ENCODE results near the gene GOLGA8T. TPM values are rescaled to one million over a fixed set of nuclear protein-coding genes. Genes with fewer than 3 reads are reported as not detected.
A peak's percentile ranks its signal among the peaks of the same experiment; 100 is the strongest.
"Not testable (repeated sequence)": the region's sequence is repeated elsewhere in the genome, so short reads cannot be mapped to it uniquely, and the experiment has no call there.

Gene GOLGA8T, protein sequence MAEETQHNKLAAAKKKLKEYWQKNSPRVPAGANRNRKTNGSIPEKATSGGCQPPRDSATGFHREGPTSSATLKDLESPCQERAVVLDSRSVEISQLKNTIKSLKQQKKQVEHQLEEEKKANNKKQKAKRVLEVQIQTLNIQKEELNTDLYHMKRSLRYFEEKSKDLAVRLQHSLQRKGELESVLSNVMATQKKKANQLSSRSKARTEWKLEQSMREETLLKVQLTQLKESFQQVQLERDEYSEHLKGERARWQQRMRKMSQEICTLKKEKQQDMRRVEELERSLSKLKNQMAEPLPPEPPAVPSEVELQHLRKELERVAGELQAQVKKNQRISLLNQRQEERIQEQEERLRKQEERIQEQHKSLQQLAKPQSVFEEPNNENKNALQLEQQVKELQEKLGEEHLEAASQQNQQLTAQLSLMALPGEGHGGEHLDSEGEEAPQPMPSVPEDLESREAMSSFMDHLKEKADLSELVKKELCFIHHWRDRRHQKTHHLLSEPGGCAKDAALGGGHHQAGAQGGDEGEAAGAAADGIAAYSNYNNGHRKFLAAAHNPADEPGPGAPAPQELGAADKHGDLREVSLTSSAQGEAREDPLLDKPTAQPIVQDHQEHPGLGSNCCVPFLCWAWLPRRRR
- polyA plus RNA-seq (2012; rRNA removed): 0.06 TPM in 1 of 2 replicates, not detected in the other
- polyA plus RNA-seq (2012; cell fraction: cytosol; rRNA removed): 0.03 and 0.05 TPM in 2 replicates
- polyA plus RNA-seq (2012; cell fraction: nucleus; rRNA removed): 0.12 TPM in 2 replicates

DNA sequence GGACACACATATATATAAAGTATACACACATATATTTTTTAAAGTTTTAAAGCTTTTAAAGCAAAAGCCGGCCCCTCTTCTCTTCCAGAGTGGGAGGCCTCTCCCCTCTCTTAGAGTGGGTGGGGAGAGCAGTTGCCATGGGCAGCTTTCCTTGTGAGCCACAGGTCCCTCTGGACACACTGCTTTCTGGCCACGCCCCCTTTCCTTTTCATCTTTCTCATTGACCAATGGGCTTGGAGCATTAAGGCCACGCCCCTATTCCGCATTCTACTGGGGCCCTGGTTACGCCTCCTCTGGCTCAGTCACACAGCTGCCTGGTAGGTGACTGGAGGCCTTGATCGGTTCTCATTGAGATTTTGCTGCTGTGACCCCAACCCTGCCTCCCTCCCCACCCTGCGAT lies at the start of gene GOLGA8T:
Gene GOLGA8T (plus strand): TSS at position 301 of the 400 bp plus-strand sequence. CDS start 98 bp downstream, at position 399.
- H3K9ac ChIP-seq; H3K36me3 ChIP-seq (replicated peaks in 1 of 2; ENCODE audit: control insufficient read depth in 1 of 2, insufficient read depth in 2 of 2, low read length in 1 of 2); H4K20me1 ChIP-seq (ENCODE audit: insufficient read depth); H3K27ac ChIP-seq (ENCODE audit: low read depth in 2 of 2, low read length in 1 of 2); CTCF ChIA-PET; H2AFZ ChIP-seq (ENCODE audit: low read depth); H3K4me2 ChIP-seq; POLR2A ChIA-PET; H3K4me1 ChIP-seq (ENCODE audit: control insufficient read depth in 1 of 2, insufficient read depth in 2 of 2, low read depth in 1 of 2, low read length in 1 of 2); H3F3A ChIP-seq (replicated peaks; ENCODE audit: insufficient read depth); H3K27me3 ChIP-seq (ENCODE audit: insufficient read depth); H3K9me2 ChIP-seq; DNase-seq; H3K9me3 ChIP-seq; H3K4me3 ChIP-seq (ENCODE audit: low read depth in 2 of 2, low read length in 1 of 2); H3K79me2 ChIP-seq (ENCODE audit: insufficient read depth): not testable (repeated sequence)
- no CpG with 5 or more reads among the region's 7 CpGs for WGBS (ENCODE audit: low lambda C conversion rate)

DNA sequence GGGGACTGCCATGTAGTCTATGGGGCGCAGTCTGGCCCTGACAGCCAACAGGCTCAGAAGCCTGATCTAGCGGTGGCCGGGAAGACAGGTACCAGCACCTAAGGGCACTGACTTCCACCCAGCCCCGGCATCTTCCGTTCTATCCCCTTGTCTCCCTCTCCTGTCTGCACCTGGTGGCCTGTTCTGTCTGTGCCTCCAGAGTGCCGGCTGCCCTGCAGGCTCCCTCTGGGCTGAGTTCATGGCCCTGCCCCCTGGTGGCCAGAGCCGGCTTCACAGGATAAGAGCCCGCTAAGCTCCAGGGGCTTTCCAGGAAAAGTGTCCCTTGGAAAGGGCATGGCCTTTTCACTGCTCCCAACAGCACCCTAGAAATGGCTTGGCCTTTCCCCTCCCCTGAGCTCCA lies 37.0 kb upstream of the GOLGA8T start:
- H3K9ac ChIP-seq; H3F3A ChIP-seq (replicated peaks; ENCODE audit: insufficient read depth); H3K9me3 ChIP-seq; POLR2A ChIA-PET; H3K27me3 ChIP-seq (ENCODE audit: insufficient read depth); H3K36me3 ChIP-seq (replicated peaks in 1 of 2; ENCODE audit: control insufficient read depth in 1 of 2, insufficient read depth in 2 of 2, low read length in 1 of 2); H4K20me1 ChIP-seq (ENCODE audit: insufficient read depth); H3K4me1 ChIP-seq (ENCODE audit: control insufficient read depth in 1 of 2, insufficient read depth in 2 of 2, low read depth in 1 of 2, low read length in 1 of 2); H3K79me2 ChIP-seq (ENCODE audit: insufficient read depth); DNase-seq; CTCF ChIA-PET; H3K4me2 ChIP-seq; H3K4me3 ChIP-seq (ENCODE audit: low read depth in 2 of 2, low read length in 1 of 2); H2AFZ ChIP-seq (ENCODE audit: low read depth); H3K9me2 ChIP-seq; H3K27ac ChIP-seq (ENCODE audit: low read depth in 2 of 2, low read length in 1 of 2): not testable (repeated sequence)
- no CpG with 5 or more reads among the region's 8 CpGs for WGBS (ENCODE audit: low lambda C conversion rate)

DNA sequence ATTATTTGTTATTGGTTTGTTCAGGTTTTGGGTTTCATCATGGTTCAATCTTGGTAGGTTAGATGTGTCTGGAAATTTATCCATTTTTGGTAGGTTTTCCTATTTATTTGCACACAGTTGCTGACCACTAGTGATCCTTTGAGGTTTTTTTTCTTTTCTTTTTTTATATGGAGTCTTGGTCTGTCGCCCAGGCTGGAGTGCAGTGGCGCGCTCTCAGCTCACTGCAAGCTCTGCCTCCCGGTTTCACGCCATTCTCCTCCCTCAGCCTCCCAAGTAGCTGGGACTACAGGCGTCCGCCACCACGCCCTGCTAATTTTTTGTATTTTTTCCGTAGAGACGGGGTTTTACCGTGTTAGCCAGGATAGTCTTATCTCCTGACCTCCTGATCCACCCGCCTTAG lies 32.0 kb upstream of the GOLGA8T start:
- H4K20me1 ChIP-seq (ENCODE audit: insufficient read depth); POLR2A ChIA-PET; H2AFZ ChIP-seq (ENCODE audit: low read depth); CTCF ChIA-PET; H3K9ac ChIP-seq; H3K9me2 ChIP-seq; H3K4me1 ChIP-seq (ENCODE audit: control insufficient read depth in 1 of 2, insufficient read depth in 2 of 2, low read depth in 1 of 2, low read length in 1 of 2); H3K36me3 ChIP-seq (replicated peaks in 1 of 2; ENCODE audit: control insufficient read depth in 1 of 2, insufficient read depth in 2 of 2, low read length in 1 of 2); H3K79me2 ChIP-seq (ENCODE audit: insufficient read depth); DNase-seq; H3K27ac ChIP-seq (ENCODE audit: low read depth in 2 of 2, low read length in 1 of 2); H3K4me2 ChIP-seq; H3F3A ChIP-seq (replicated peaks; ENCODE audit: insufficient read depth); H3K9me3 ChIP-seq; H3K27me3 ChIP-seq (ENCODE audit: insufficient read depth); H3K4me3 ChIP-seq (ENCODE audit: low read depth in 2 of 2, low read length in 1 of 2): not testable (repeated sequence)
- no CpG with 5 or more reads among the region's 12 CpGs for WGBS (ENCODE audit: low lambda C conversion rate)

DNA sequence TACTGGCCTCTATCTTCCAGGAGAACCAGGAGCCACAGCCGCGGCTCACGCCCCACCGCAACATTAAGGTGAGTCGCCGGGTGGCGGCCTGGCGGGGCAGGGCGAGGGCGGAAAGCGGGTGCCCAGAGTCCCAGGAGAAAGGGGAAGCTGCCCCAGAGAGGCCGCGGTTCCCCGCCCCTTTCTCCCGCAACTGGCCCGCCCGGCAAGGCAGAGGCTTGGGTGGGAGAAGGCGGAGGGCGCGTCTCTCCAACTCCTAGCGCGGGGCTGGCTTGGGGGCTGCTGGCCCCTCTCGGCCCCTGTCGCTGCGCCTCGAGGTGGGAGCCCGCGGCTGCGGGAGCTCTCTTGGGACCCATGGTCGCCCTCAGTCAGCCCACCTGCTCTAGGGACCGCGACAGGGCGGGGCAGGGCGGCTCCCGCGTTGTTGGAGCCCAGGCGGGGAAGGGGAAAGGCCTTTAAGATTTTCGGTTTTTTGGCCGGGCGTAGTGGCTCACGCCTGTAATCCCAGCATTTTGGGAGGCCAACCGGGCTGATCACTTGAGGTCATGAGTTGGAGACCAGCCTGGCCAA lies 30.8 kb upstream of the GOLGA8T start:
- H3K27me3 ChIP-seq (ENCODE audit: insufficient read depth); H3K79me2 ChIP-seq (ENCODE audit: insufficient read depth); H3K4me2 ChIP-seq; DNase-seq; H3F3A ChIP-seq (replicated peaks; ENCODE audit: insufficient read depth); H3K36me3 ChIP-seq (replicated peaks in 1 of 2; ENCODE audit: control insufficient read depth in 1 of 2, insufficient read depth in 2 of 2, low read length in 1 of 2); H3K4me1 ChIP-seq (ENCODE audit: control insufficient read depth in 1 of 2, insufficient read depth in 2 of 2, low read depth in 1 of 2, low read length in 1 of 2); H3K27ac ChIP-seq (ENCODE audit: low read depth in 2 of 2, low read length in 1 of 2); H3K9me2 ChIP-seq; CTCF ChIA-PET; H2AFZ ChIP-seq (ENCODE audit: low read depth); H4K20me1 ChIP-seq (ENCODE audit: insufficient read depth); POLR2A ChIA-PET; H3K9ac ChIP-seq; H3K9me3 ChIP-seq: not testable (repeated sequence)
- H3K4me3 ChIP-seq (ENCODE audit: low read depth in 2 of 2, low read length in 1 of 2): peak overlapping the region in 1 of 2 experiments; percentile 35; a peak in 2 of 4 replicates
- 0% methylated on average over 1 of the region's 42 CpGs for WGBS (ENCODE audit: low lambda C conversion rate)

DNA sequence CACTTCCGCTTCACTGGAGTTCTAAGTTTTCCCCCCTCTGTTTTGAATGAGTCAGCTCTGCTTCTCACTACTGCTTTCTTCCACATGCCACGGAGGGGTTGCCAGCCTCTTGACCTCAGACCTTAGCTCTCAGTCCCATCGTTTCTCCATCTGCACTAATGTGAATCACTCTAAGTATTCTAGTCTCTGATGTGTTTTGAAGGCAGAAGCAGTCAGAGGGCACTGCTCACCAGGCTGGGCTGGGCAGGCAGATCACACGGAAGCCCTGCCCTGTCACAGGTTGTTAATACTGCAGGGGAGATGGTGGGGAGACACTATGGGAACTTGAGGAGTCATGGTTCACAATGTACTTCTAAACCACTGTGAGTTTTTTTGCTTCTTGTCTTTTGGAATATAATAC lies 24.3 kb upstream of the GOLGA8T start:
- H3K9ac ChIP-seq; POLR2A ChIA-PET; H3K27ac ChIP-seq (ENCODE audit: low read depth in 2 of 2, low read length in 1 of 2); H3K4me3 ChIP-seq (ENCODE audit: low read depth in 2 of 2, low read length in 1 of 2); DNase-seq; H3K36me3 ChIP-seq (replicated peaks in 1 of 2; ENCODE audit: control insufficient read depth in 1 of 2, insufficient read depth in 2 of 2, low read length in 1 of 2); H3K79me2 ChIP-seq (ENCODE audit: insufficient read depth); CTCF ChIA-PET; H3K4me1 ChIP-seq (ENCODE audit: control insufficient read depth in 1 of 2, insufficient read depth in 2 of 2, low read depth in 1 of 2, low read length in 1 of 2); H3K4me2 ChIP-seq; H3F3A ChIP-seq (replicated peaks; ENCODE audit: insufficient read depth); H4K20me1 ChIP-seq (ENCODE audit: insufficient read depth); H3K27me3 ChIP-seq (ENCODE audit: insufficient read depth); H3K9me2 ChIP-seq; H2AFZ ChIP-seq (ENCODE audit: low read depth); H3K9me3 ChIP-seq: not testable (repeated sequence)
- WGBS (ENCODE audit: low lambda C conversion rate): no CpG with 5 or more reads among the region's 4 CpGs

Data from SK-N-SH (cell line).